OCI-LY7 (cell line): ENCODE data around the gene CRIM1. TPM values are rescaled to one million over a fixed set of nuclear protein-coding genes. Genes with fewer than 3 reads are reported as not detected.

Source experiments
- BruUV-seq: library from RNA; stranded (reverse); fragments of 400-500 nt; replicated peaks from 2 replicates; lab custom pipeline; 2021; lab: Mats Ljungman, UMichigan
- CTCF ChIA-PET: fragments of 300-600 bp; sonication (Branson Sonifier 250); formaldehyde crosslinking; loops from one replicate; lab custom pipeline; 2022; ENCODE audit warnings: antibody characterized with exemption; ENCODE audit not compliant: unreplicated experiment; lab: Charles Lee
- POLR2A ChIA-PET: fragments of 300-600 bp; sonication (Branson Sonifier 250); formaldehyde crosslinking; loops from one replicate; lab custom pipeline; 2022; ENCODE audit warnings: antibody characterized with exemption; lab: Charles Lee
- DNase-seq: peaks from one replicate; pipeline ENCODE4 v3.0.0-alpha.2; 2015; ENCODE audit warnings: low spot score
- H2AFZ ChIP-seq: fragments of 200-600 bp; sonication (generic), shearing (Covaris generic); 2 replicates; pipeline ENCODE4 v1.6.1; 2014; ENCODE audit warnings: mild to moderate bottlenecking, antibody characterized with exemption, low read length, moderate library complexity
- H3K27ac ChIP-seq: fragments of 200-600 bp; sonication (generic); 2 replicates; pipeline ENCODE4 v1.5.1; 2014; ENCODE audit warnings: mixed run types, low read depth, mild to moderate bottlenecking, moderate library complexity, low read length, inconsistent platforms; ENCODE audit not compliant: poor library complexity, severe bottlenecking
- H3K36me3 ChIP-seq: fragments of 200-600 bp; sonication (generic); 2 replicates; pipeline ENCODE4 v1.6.1; 2014; ENCODE audit warnings: mild to moderate bottlenecking, antibody characterized with exemption, low read length, moderate library complexity, mixed read lengths; ENCODE audit not compliant: insufficient read depth
- H3K4me1 ChIP-seq: fragments of 200-600 bp; sonication (generic); 2 replicates; pipeline ENCODE4 v1.5.1; 2014; ENCODE audit warnings: mild to moderate bottlenecking, low read length; ENCODE audit not compliant: insufficient read depth, poor library complexity, severe bottlenecking
- H3K4me2 ChIP-seq: fragments of 200-600 bp; sonication (generic); 2 replicates; pipeline ENCODE4 v1.6.1; 2014; ENCODE audit warnings: mild to moderate bottlenecking, low read length
- H3K4me3 ChIP-seq: fragments of 200-600 bp; sonication (generic); 2 replicates; pipeline ENCODE4 v1.5.1; 2014; ENCODE audit warnings: mild to moderate bottlenecking, low read depth, low read length; ENCODE audit not compliant: poor library complexity, severe bottlenecking
- H3K79me2 ChIP-seq: fragments of 200-600 bp; sonication (generic); 2 replicates; pipeline ENCODE4 v1.6.1; 2016; ENCODE audit warnings: low read depth, mild to moderate bottlenecking, low read length, moderate library complexity, mixed read lengths; ENCODE audit not compliant: insufficient read depth
- H3K9me2 ChIP-seq: fragments of 200-600 bp; sonication (generic); 2 replicates; pipeline ENCODE4 v1.6.1; 2016; ENCODE audit warnings: mild to moderate bottlenecking, low read length, mixed read lengths; ENCODE audit not compliant: insufficient read depth
- H3K9me3 ChIP-seq: fragments of 200-600 bp; sonication (generic); 2 replicates; pipeline ENCODE4 v1.6.1; 2014; ENCODE audit warnings: mild to moderate bottlenecking, mixed run types, low read length, mixed read lengths
- H4K20me1 ChIP-seq: fragments of 200-600 bp; sonication (generic); 2 replicates; pipeline ENCODE4 v1.6.1; 2014; ENCODE audit warnings: mild to moderate bottlenecking, antibody characterized with exemption, low read length, moderate library complexity, mixed read lengths; ENCODE audit not compliant: insufficient read depth
- CTCF ChIP-seq: fragments of 200-600 bp; sonication (generic); conservative IDR thresholded peaks from 2 replicates; pipeline ENCODE4 v1.5.1; 2014; ENCODE audit warnings: mild to moderate bottlenecking, antibody characterized with exemption, low read length, moderate library complexity, mixed read lengths
- EZH2phosphoT487 ChIP-seq: fragments of 200-600 bp; sonication (generic); IDR thresholded peaks from 2 replicates; pipeline ENCODE4 v1.6.1; 2018; ENCODE audit warnings: low read depth, borderline replicate concordance, mild to moderate bottlenecking, mixed run types, antibody characterized with exemption, low read length, moderate library complexity, mixed read lengths
- intact Hi-C: fragments of 100-400 bp; cut with micrococcal nuclease; formaldehyde crosslinking; loops from one replicate; pipeline ENCODE4 v1.10.0; 2022; ENCODE audit not compliant: unreplicated experiment
- total RNA-seq, 2 experiments: library from RNA; depleted of rRNA in 1 of 2; stranded (reverse); fragments of >200 nt in 1 of 2; shearing (Covaris generic) in 1 of 2; gene quantifications; 2 replicates each; pipeline ENCODE4 v1.2.3, GENCODE V29; 2014 to 2022

Gene CRIM1
- total RNA-seq, 2 experiments from 2014 or later = 37.0 to 47.4 TPM

GRCh38 chr2:36565712-36566111, 210.1 kb downstream of the CRIM1 start:
- intact Hi-C loops = no loop called here
- no peak for TF ChIP-seq EZH2phosphoT487
- no peak for TF ChIP-seq CTCF
- DNase-seq = no peak
- H3K4me3 ChIP-seq = no peak overlapping the region
- no peak overlapping the region for H3K4me2 ChIP-seq
- no peak overlapping the region for H3K27ac ChIP-seq
- peaks cover 8% of the 10 kb centered on the region; the same call in 1 of the 2 replicates for H3K36me3 ChIP-seq
- POLR2A ChIA-PET = no interaction called here
- no TSS peak for BruUV-seq
- no peaks in the 10 kb centered on the region for H3K79me2 ChIP-seq
- no peaks in the 10 kb centered on the region for H3K9me3 ChIP-seq
- no peaks in the 10 kb centered on the region for H4K20me1 ChIP-seq
- H2AFZ ChIP-seq = no peak overlapping the region
- no peaks in the 10 kb centered on the region for H3K9me2 ChIP-seq
- CTCF ChIA-PET = no interaction called here
- H3K4me1 ChIP-seq = no peaks in the 10 kb centered on the region

- POLR2A ChIA-PET = interaction anchor here (0.5 to 0.7 kb wide), 2 partner anchors 117 to 575 kb away, joined by 3 to 4 read pairs; no protein-coding TSS in a partner anchor
- no peaks in the 10 kb centered on the region for H4K20me1 ChIP-seq
- H3K4me1 ChIP-seq = no peaks in the 10 kb centered on the region
- TF ChIP-seq EZH2phosphoT487 (no peak), CTCF (no peak)
- H2AFZ ChIP-seq = no peak overlapping the region
- H3K9me2 ChIP-seq = no peaks in the 10 kb centered on the region
- peaks cover 4% of the 10 kb centered on the region; the same call in 1 of the 2 replicates for H3K36me3 ChIP-seq
- no peaks in the 10 kb centered on the region for H3K79me2 ChIP-seq
- BruUV-seq = no TSS peak
- CTCF ChIA-PET = no interaction called here
- H3K4me3 ChIP-seq = no peak overlapping the region
- DNase-seq = no peak
- H3K27ac ChIP-seq = no peak overlapping the region
- H3K9me3 ChIP-seq = no peaks in the 10 kb centered on the region
- no peak overlapping the region for H3K4me2 ChIP-seq
- intact Hi-C loops = no loop called here
Measured at GRCh38 chr2:36566887-36567286, 211.3 kb downstream of the CRIM1 start.

GRCh38 chr2:36567711-36568408, 212.3 kb downstream of the CRIM1 start:
- Histone ChIP-seq H3K4me1 (no peaks in the 10 kb centered on the region), H3K9me2 (no peaks in the 10 kb centered on the region), H3K9me3 (no peaks in the 10 kb centered on the region), H3K27ac (no peak overlapping the region), H3K4me2 (no peak overlapping the region), H3K4me3 (no peak overlapping the region), H4K20me1 (no peaks in the 10 kb centered on the region), H3K36me3 (peaks cover 4% of the 10 kb centered on the region; the same call in 1 of the 2 replicates), H2AFZ (no peak overlapping the region), H3K79me2 (no peaks in the 10 kb centered on the region)
- intact Hi-C loops = no loop called here
- ChIA-PET CTCF (no interaction called here), POLR2A (interaction anchor here (0.7 kb wide), 1 partner anchor 116 kb away, joined by 3 read pairs; no protein-coding TSS in a partner anchor)
- TF ChIP-seq CTCF (no peak), EZH2phosphoT487 (no peak)
- no TSS peak for BruUV-seq
- no peak for DNase-seq
